ENCODE measurements around the gene MAT2B. TPM values are rescaled to one million over a fixed set of nuclear protein-coding genes. Genes with fewer than 3 reads are reported as not detected.
A peak's percentile ranks its signal among the peaks of the same experiment; 100 is the strongest.

Gene MAT2B
- total and polyA plus RNA-seq, 11 donors: 33.8 to 61.6 (median 57.8) TPM

GRCh38 chr5:163463063-163463435, 42.4 kb upstream of the MAT2B start:
- H3K9me3 ChIP-seq: no peaks in the 10 kb centered on the region
- intact Hi-C loops (cut with DNase I): loop anchor here in 4 of 10 donors (5.0 kb wide), 2 partner anchors 39 to 44 kb away; partner anchors contain the start of gene MAT2B (in 1 of the 4)

GRCh38 chr5:163467682-163468081, 37.7 kb upstream of the MAT2B start:
- ATAC-seq (no peak), DNase-seq (no peak)
- Histone ChIP-seq H3K27me3 (no peaks in the 10 kb centered on the region), H3K4me3 (no peak overlapping the region), H3K4me1 (peaks cover 0 to 5% (median 0%) of the 10 kb centered on the region in 12 donors), H3K9me3 (no peaks in the 10 kb centered on the region), H3K36me3 (no peaks in the 10 kb centered on the region), H3K27ac (no peak overlapping the region)
- intact Hi-C loops (cut with DNase I): no loop called here
- WGBS, 4 donors: 55 to 75% (median 69%) methylated on average over 4 of the region's 4 CpGs
- TF ChIP-seq POLR2A (IDR thresholded peaks at IDR 0.05): no peak

More at GRCh38 chr5:163463063-163463435, 42.4 kb upstream of the MAT2B start:
- Histone ChIP-seq H3K27me3 (no peaks in the 10 kb centered on the region), H3K4me1 (peaks cover 0 to 30% (median 22%) of the 10 kb centered on the region in 12 donors), H3K27ac (no peak overlapping the region), H3K36me3 (no peaks in the 10 kb centered on the region), H3K4me3 (no peak overlapping the region)
- ATAC-seq: no peak
- TF ChIP-seq POLR2A (IDR thresholded peaks at IDR 0.05): no peak
- no peak for TF ChIP-seq CTCF (IDR thresholded peaks at IDR 0.05)
- DNase-seq: no peak

GRCh38 chr5:163473635-163474243, 31.7 kb upstream of the MAT2B start:
- H3K4me3 ChIP-seq: no peak overlapping the region
- H3K4me1 ChIP-seq: no peaks in the 10 kb centered on the region
- peak in 8 of 12 donors; percentile 16 to 49 (median 36) for TF ChIP-seq CTCF (IDR thresholded peaks at IDR 0.05)
- TF ChIP-seq POLR2A (IDR thresholded peaks at IDR 0.05): no peak
- no peak for DNase-seq
- ATAC-seq: no peak
- no peak overlapping the region for H3K27ac ChIP-seq
- intact Hi-C loops (cut with DNase I): no loop called here
- WGBS, 4 donors: 93 to 97% (median 96%) methylated on average over 3 of the region's 3 CpGs
- H3K27me3 ChIP-seq: no peaks in the 10 kb centered on the region
- H3K36me3 ChIP-seq: peaks cover 0 to 6% (median 0%) of the 10 kb centered on the region in 9 donors
- H3K9me3 ChIP-seq: no peaks in the 10 kb centered on the region

GRCh38 chr5:163475411-163475810, 30.0 kb upstream of the MAT2B start:
- no peaks in the 10 kb centered on the region for H3K9me3 ChIP-seq
- DNase-seq: no peak
- H3K27me3 ChIP-seq: no peaks in the 10 kb centered on the region
- no peak for TF ChIP-seq POLR2A (IDR thresholded peaks at IDR 0.05)
- TF ChIP-seq CTCF (IDR thresholded peaks at IDR 0.05): no peak
- no peak overlapping the region for H3K27ac ChIP-seq
- no peaks in the 10 kb centered on the region for H3K4me1 ChIP-seq
- H3K36me3 ChIP-seq: peaks cover 0 to 6% (median 0%) of the 10 kb centered on the region in 9 donors
- H3K4me3 ChIP-seq: no peak overlapping the region
- WGBS, 4 donors: 89 to 92% (median 90%) methylated on average over 2 of the region's 2 CpGs
- intact Hi-C loops (cut with DNase I): no loop called here
- no peak for ATAC-seq

All from heart left ventricle (tissue), 16 donors.